Cardiac muscle cell (in vitro differentiated cells and primary cell): Measurements from ENCODE around the gene MLLT1. TPM values are rescaled to one million over a fixed set of nuclear protein-coding genes. Genes with fewer than 3 reads are reported as not detected.

Experiments used
- DNase-seq, 2 donors: peaks; one replicate each; pipeline versions ENCODE4 v3.0.0 to v3.0.0-alpha.2; 2010 to 2017; ENCODE audit warnings: low read depth in 1 of 2, low spot score in 1 of 2
- H3K27ac ChIP-seq: fragments of 200-600 bp; sonication (generic); 2 replicates; pipeline ENCODE4 v1.5.1; 2016
- H3K27me3 ChIP-seq: fragments of 200-600 bp; sonication (generic); 2 replicates; pipeline ENCODE4 v1.6.0; 2016; ENCODE audit warnings: control low read depth
- H3K36me3 ChIP-seq: fragments of 200-600 bp; sonication (generic); 2 replicates; pipeline ENCODE4 v1.5.1; 2016; ENCODE audit warnings: control low read depth
- H3K4me1 ChIP-seq: fragments of 200-600 bp; sonication (generic); 2 replicates; pipeline ENCODE4 v1.8.1; 2017; ENCODE audit warnings: low read depth, mild to moderate bottlenecking, mixed run types
- H3K4me3 ChIP-seq: fragments of 200-600 bp; sonication (generic); 2 replicates; pipeline ENCODE4 v1.5.1; 2016; ENCODE audit warnings: mild to moderate bottlenecking
- H3K9me3 ChIP-seq: fragments of 200-600 bp; sonication (generic); 2 replicates; pipeline ENCODE4 v1.5.1; 2017; ENCODE audit warnings: low read depth, mild to moderate bottlenecking, control low read depth
- polyA plus RNA-seq: library from polyadenylated mRNA; unstranded; fragments of >200 nt; fragmentation: Nextera tagmentation; extraction: Ambion mirVana; gene quantifications from 2 replicates; pipeline ENCODE4 v1.2.1, GENCODE V29; 2016
- total RNA-seq: library from RNA; depleted of rRNA; stranded (reverse); fragments of >200 nt; gene quantifications from 2 replicates; pipeline ENCODE4 v1.2.3, GENCODE V29; 2016
- TF ChIP-seq, protein P1 (sequence below): IDR thresholded peaks from 2 replicates; pipeline ENCODE4 v1.5.1; 2012; ENCODE audit warnings: low read depth, mild to moderate bottlenecking, low read length

Gene MLLT1
- total and polyA plus RNA-seq, 2 experiments from 2014 or later, result 31.1 to 46.9 TPM

DNA sequence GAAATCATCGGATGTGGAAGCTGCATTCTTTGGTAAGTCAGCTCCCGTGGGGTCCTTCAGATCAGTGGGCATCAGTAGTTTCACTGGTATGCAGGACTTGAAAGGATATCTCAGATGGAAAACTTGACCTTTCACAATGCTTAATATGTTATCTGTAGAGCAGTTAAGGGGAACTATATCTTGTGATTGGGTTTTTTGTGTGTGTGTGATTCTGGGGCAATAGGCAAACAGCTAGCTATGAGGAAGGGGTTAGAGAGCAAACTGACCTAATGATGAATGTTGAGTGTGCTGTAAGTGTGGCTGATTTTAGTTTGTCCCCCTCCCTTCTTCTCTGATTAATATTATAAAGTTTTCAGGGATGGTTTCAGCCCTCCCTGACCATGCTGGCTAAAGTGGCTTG is 91.0 kb downstream of the MLLT1 start:
- Histone ChIP-seq H3K4me1 (no peaks in the 10 kb centered on the region), H3K9me3 (no peaks in the 10 kb centered on the region), H3K36me3 (no peaks in the 10 kb centered on the region)

DNA sequence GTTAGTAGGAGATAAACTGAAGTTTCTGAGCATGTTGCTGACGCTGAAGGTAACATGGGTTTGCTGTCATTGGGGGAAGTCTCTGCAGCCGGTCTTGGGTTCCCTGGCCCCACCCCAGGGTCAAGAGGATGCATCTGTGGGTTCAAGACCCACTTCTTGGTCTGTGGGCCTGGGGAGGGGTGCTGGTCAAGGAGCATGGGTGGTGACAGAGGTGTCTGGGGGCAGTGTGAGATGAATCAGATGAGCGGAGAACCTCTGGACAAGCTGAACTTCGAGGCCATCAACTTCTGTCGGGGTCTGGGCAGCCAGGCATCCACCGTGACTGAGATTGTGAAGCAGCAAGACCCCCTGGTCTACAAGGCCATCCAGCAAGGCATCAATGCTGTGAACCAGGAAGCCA is 92.4 kb downstream of the MLLT1 start:
- TF ChIP-seq, protein P1, sequence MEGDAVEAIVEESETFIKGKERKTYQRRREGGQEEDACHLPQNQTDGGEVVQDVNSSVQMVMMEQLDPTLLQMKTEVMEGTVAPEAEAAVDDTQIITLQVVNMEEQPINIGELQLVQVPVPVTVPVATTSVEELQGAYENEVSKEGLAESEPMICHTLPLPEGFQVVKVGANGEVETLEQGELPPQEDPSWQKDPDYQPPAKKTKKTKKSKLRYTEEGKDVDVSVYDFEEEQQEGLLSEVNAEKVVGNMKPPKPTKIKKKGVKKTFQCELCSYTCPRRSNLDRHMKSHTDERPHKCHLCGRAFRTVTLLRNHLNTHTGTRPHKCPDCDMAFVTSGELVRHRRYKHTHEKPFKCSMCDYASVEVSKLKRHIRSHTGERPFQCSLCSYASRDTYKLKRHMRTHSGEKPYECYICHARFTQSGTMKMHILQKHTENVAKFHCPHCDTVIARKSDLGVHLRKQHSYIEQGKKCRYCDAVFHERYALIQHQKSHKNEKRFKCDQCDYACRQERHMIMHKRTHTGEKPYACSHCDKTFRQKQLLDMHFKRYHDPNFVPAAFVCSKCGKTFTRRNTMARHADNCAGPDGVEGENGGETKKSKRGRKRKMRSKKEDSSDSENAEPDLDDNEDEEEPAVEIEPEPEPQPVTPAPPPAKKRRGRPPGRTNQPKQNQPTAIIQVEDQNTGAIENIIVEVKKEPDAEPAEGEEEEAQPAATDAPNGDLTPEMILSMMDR, result no peak
- DNase-seq, result no peak
- Histone ChIP-seq H3K4me1 (no peaks in the 10 kb centered on the region), H3K9me3 (no peaks in the 10 kb centered on the region), H3K4me3 (no peak overlapping the region), H3K27ac (no peak overlapping the region), H3K36me3 (no peaks in the 10 kb centered on the region), H3K27me3 (no peaks in the 10 kb centered on the region)

More for the DNA sequence above, 91.0 kb downstream of the MLLT1 start:
- H3K27me3 ChIP-seq, result no peaks in the 10 kb centered on the region
- no peak for DNase-seq
- no peak overlapping the region for H3K27ac ChIP-seq
- TF ChIP-seq, protein P1, result no peak
- no peak overlapping the region for H3K4me3 ChIP-seq

DNA sequence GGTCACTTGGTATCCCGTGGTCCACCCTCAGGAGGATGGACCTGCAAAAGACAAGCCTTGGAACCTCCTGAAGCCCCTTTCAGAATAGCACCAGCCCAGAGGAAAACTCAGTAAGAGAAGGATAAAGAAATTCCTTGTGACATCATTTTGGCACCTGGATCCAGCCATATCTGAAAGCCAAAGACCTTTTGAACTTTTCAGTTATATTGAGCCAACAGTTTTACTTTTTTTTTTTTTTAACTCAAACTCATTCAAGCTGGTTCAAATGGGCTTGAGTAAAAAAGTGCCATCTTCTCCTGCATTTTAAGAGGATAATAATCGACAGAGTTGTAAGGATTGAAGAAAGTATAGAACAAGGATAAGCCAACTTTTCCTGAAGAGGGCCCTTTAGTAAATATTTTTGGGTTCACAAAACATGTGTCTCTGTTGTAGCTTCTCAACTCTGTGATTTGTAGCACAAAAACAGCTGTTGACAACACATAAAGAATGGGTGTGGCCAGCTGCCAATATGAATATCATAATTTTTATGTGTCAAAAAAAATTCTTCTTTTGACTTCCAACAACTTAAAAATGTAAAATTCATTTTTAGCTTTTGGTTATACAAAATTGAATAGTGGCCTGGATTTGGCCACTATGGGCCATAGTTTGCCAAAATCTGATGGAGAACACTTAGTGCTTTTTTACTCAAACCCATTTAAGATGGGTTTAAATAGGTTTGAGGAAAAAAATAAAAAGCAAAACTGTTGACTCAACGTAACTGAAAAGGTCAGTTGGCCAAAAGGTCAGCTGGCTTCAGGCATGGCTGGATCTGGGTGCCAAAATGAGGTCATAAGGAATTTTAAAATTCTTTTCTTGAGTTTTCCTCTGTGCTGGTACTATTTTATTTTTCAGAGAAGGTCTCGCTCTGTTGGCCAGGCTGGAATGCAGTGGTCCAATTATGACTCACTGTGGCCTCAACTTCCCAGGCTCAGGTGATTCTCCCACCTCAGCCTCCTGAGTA is 93.6 kb downstream of the MLLT1 start:
- Histone ChIP-seq H3K27me3 (no peaks in the 10 kb centered on the region), H3K27ac (no peak overlapping the region), H3K4me1 (no peaks in the 10 kb centered on the region), H3K36me3 (no peaks in the 10 kb centered on the region), H3K4me3 (no peak overlapping the region), H3K9me3 (no peaks in the 10 kb centered on the region)
- TF ChIP-seq, protein P1, result no peak
- DNase-seq, result no peak

DNA sequence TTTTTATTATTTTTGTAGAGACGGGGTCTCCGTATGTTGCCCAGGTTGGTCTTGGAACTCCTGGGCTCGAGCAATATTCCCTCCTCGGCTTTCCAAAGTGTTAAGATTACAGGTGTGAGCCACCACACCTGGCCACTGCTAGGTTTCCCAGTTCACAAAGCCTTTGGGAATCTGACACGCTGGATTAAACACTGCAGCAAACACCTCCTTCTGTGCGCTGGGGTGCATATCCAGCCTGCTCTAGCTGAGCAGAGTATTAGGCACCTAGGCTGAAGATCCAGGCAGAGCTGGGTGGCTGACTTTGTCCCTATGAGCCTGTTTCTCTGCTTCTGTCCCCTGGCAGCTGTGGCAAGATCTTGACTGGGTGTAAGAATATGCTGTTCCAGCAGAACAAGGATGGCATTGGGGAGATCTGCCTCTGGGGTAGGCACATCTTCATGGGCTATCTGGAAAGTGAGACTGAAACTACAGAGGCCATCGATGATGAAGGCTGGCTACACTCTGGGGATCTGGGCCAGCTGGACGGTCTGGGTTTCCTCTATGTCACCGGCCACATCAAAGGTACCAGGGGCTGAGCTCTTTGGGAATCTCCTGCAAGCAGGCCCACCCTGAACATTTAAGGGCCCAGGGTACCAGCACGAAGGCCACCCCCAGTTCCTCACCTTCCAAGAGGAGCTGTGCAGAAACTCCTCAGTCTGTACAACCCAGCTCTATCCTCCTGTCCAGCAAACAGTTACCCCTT is 94.5 kb downstream of the MLLT1 start:
- H3K27ac ChIP-seq, result no peak overlapping the region
- DNase-seq, result no peak
- no peaks in the 10 kb centered on the region for H3K36me3 ChIP-seq
- H3K27me3 ChIP-seq, result no peaks in the 10 kb centered on the region
- H3K4me3 ChIP-seq, result no peak overlapping the region
- no peaks in the 10 kb centered on the region for H3K4me1 ChIP-seq
- TF ChIP-seq, protein P1, result no peak
- H3K9me3 ChIP-seq, result no peaks in the 10 kb centered on the region

DNA sequence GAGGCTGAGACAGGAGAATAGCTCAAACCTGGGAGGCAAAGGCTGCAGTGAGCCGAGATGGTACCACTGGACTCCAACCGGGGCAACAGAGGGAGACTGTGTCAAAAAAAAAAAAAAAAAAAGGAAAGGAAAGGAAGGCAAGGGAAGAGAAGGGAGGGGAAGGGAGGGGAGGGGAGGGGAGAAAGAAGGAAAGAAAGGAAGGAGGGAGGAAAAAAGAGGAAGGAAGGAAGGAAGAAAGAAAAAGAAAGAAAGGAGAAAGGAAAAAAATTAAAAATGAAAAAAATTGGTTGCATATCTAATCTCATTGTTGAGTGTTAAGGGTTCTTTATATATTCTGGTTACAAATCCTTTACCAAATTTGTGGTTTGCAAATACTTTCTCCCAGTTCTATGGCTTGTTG is 98.7 kb downstream of the MLLT1 start:
- H3K36me3 ChIP-seq, result no peaks in the 10 kb centered on the region
- H3K4me3 ChIP-seq, result no peak overlapping the region
- TF ChIP-seq, protein P1, result no peak
- H3K9me3 ChIP-seq, result no peaks in the 10 kb centered on the region
- H3K4me1 ChIP-seq, result no peaks in the 10 kb centered on the region
- DNase-seq, result no peak
- H3K27me3 ChIP-seq, result no peaks in the 10 kb centered on the region
- H3K27ac ChIP-seq, result no peak overlapping the region
